ENCODE data around the gene RHNO1.

- TF ChIP-seq POLR2A (IDR thresholded peaks at IDR 0.05; ENCODE audit: control extremely low read depth in 1 of 2, low read depth in 2 of 2, low read length in 2 of 2), result no peak
- no peak for TF ChIP-seq YY1 (IDR thresholded peaks at IDR 0.05; ENCODE audit: low read depth, low read length)
- TF ChIP-seq, protein P1, sequence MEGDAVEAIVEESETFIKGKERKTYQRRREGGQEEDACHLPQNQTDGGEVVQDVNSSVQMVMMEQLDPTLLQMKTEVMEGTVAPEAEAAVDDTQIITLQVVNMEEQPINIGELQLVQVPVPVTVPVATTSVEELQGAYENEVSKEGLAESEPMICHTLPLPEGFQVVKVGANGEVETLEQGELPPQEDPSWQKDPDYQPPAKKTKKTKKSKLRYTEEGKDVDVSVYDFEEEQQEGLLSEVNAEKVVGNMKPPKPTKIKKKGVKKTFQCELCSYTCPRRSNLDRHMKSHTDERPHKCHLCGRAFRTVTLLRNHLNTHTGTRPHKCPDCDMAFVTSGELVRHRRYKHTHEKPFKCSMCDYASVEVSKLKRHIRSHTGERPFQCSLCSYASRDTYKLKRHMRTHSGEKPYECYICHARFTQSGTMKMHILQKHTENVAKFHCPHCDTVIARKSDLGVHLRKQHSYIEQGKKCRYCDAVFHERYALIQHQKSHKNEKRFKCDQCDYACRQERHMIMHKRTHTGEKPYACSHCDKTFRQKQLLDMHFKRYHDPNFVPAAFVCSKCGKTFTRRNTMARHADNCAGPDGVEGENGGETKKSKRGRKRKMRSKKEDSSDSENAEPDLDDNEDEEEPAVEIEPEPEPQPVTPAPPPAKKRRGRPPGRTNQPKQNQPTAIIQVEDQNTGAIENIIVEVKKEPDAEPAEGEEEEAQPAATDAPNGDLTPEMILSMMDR (IDR thresholded peaks at IDR 0.05; ENCODE audit: control extremely low read depth in 1 of 3, insufficient read depth in 1 of 3, low read depth in 1 of 3, low read length in 3 of 3), result no peak
- TF ChIP-seq SAP30 (IDR thresholded peaks at IDR 0.05; ENCODE audit: insufficient read depth, insufficient replicate concordance, low read length), result no peak
- no peak for TF ChIP-seq FOSL1 (IDR thresholded peaks at IDR 0.05; ENCODE audit: insufficient read depth, low read depth, low read length)
- TF ChIP-seq JUN (IDR thresholded peaks at IDR 0.05; ENCODE audit: low read depth, low read length), result no peak
- no peak for TF ChIP-seq PHF8 (conservative IDR thresholded peaks at IDR 0.05; ENCODE audit: low read depth, low read length)
- TF ChIP-seq EP300 (IDR thresholded peaks at IDR 0.05; ENCODE audit: borderline replicate concordance in 1 of 2, low read depth in 2 of 2, low read length in 2 of 2), result no peak
- TF ChIP-seq TBP (IDR thresholded peaks at IDR 0.05; ENCODE audit: low read depth, low read length), result no peak
- TF ChIP-seq GTF2F1 (IDR thresholded peaks at IDR 0.05; ENCODE audit: borderline replicate concordance, low read depth, low read length), result no peak
Measured at GRCh38 chr12:2895051-2895451, 18.0 kb downstream of the RHNO1 start.
